ENCODE data around the gene CDK14.

Gene CDK14

DNA sequence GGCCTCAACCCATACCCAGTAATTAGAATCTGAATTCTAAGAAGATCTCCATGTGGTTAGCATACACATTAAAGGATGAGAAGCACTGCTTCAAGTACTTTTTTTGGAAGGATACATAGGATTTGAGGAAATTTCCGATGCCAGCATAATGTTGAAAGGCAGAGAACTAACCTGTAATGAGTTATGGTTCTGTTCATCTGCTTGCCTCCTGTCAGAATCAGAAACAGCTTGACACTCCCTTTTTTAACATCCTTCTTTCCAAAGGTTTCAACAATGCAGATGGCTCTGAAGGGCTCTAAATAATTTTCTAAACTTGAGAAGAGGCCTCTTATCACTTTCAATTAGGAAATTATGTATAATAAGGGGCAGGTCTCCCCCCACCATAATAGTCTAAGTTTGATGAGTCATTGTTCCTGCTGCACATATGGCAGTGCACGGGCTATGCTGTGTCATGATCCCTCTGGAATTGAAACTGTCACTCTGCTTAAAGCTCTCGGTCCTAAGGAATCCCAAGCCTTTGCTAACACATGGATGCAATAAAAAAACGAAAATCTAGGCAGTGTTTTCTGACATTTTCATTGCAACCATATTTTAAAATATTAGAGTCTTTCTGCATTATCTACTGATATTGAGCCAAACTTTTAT is 376.9 kb downstream of the CDK14 start:
- DNase-seq, result no peak

DNA sequence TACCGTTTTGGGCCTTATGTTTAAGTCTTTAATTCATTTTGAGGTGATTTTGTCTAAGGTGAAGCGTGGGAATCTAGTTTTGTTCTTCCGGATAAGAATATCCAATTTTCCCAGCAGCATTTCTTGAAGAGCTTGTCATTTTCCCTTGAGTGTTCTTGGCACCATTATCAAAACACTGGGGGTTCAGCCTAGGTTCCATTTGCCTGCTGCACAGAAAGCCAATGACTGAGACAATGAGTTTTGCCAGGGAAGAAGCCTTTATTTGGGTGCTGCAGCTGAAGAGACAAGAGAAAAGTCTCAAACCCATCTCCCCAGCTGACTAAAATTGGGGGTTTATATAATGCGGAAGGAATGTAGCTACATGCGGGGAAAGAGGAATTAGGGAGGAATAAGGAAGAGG is 380.9 kb downstream of the CDK14 start:
- no peak for DNase-seq

DNA sequence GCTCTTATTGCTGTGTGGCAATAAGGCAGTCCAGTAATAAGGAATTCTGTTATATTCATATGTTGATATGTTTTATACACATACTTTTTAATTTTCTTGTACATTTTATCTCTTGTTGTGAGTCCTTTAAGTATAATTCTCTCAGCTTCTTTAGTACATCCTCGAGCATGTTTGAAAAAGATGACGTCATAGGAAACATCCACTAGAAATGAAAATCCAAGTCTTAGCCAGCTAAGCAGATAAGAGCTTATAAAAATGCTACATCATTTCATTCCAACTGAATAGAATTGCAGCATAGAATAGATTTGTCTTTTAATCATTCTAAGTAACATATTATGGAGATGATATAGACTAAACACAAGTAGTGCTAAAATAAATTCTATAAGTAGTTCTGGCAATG is 384.4 kb downstream of the CDK14 start:
- no peak for DNase-seq

DNA sequence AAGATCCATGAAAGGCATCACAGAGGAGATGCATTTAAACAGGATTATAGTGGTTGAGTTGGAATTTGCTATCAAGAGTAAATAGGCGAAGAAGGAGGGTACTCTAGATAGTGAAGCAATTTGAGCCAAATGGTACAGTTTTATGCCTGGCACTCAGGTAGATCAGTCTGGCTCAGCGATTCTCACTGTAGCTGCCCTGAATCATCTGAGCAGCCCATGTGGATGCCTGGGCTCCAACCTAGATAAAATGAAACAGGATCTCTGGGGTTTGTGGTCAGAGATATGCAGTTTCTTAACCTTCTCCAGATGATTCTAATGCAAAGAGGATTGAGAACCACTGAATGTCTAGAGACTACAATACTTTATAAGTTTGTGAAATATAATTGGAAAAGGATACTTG is 386.1 kb downstream of the CDK14 start:
- DNase-seq, result no peak

DNA sequence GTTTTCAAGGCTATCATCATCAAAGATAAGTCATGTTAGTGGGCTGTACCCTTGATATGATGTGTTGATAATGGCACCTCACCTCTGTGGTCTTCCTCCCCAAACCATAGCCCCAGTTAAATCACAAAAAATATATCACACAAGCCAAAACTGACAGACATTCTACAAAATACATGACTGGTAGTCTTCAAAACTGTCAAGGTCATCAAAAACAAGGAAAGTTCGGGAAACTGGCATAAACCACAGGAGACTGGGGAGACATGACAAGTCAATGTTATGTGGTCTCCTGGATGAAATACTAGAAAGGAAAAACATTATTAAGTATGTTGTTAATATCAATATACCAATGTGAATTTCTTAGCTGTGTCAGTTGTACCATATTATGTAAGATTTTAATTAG is 388.6 kb downstream of the CDK14 start:
- DNase-seq, result no peak

DNA sequence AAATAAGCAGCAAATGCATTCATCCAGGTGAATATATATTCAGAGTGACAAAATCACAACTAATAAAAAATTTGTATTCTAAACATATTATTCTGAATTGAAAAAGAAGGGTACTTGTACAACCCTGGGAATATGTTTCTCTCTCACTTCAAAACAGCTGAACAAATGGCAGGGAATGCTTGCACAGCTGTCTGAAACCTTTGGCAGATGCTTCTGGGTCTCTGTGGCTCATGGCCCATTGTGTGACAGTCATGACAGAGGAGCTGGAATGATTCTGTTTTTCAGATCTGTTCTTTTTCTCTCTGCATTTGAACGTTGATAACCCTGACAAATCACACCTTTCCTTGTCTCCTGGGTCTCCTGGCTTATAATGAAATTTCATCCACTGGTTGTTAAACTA is 392.4 kb downstream of the CDK14 start:
- no peak for DNase-seq

DNA sequence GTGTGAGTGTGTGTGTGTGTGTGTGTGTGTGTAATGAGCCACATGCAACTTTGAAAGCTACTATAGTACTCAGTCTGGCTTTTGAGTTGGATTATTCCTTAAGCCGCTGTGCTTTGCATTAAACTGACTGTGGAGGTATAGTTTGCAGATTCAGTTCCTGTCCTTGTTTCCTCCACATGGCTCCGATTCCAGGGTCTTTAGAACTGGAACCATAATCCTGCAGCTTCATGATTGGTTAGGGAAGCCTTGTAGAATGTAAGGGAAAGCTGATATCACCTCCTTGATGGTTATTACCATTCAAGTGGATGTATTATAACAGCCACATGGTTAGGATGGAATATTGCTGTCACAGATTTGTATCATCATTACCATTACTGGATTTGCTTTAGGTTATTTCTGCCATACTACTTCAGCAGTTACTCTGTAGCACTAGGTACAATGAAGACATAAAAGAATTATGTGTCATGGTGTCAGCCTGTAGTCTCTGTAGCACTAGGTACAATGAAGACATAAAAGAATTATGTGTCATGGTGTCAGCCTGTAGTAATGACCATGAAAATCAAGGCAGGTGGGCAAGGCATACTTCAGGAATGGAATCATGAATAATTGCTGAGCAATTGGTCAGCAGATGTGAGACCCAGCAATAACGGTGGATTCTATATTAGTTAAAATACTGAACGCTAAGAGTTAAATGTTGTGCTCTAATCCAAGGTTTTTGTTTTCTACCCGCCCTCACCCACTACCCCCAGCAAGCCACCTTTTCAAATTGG is 393.1 kb downstream of the CDK14 start:
- no peak for DNase-seq

DNA sequence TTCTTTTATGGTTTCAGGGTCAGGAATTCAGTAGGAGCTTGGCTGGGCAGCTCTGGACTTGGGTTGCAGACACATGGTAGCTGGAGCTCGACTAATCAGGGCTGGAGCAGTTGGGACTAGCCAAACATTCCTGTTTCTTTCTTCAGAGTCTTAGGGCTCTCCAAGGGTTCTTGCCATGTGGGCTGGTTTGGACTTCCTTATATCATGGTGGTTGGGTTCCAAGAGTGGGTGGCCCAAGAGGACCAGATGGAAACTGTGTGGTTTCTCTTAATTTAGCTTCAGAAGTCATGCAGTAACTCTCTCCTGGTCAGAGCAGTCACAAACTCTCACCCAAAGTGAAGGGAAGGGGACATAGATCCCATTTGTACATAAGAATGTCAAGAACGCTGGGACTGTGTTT is 398.0 kb downstream of the CDK14 start:
- DNase-seq, result no peak

DNA sequence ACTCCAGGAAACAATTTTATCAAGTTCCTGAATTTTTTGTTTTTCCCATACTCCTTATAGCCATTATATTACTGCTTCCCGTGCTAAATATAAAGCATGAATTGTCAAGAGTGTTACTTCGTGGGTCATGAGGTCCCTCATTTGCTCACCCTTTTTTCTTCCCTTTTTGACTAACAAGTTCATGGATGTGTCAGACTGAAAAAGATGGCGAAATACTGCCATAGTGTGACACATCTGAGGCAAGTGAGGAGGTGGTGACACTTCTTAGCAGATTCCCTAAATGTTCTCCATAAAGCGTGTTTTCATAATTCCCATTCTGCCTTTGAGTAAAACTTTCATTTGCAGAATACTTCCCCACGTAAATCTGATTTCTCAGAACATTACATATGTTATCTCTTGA is 398.5 kb downstream of the CDK14 start:
- no peak for DNase-seq

DNA sequence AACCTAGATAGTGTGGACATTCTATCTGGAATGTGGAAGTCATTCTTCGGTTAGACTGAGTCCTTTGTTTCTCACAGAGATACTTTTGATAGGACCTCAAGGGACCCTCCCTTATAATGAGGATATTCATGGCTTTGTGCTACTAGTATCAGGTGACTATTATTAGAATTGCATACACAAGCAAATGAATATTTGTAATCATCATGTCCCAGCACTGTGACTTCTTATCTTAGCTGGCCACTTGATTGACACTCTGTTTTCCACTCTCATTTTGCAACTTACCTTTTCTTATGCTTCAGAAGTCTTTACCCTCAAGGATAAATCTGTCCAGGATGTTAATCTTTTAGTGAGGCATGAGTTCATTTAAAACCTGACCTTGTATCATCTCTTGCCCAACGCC is 399.9 kb downstream of the CDK14 start:
- DNase-seq, result no peak

DNA sequence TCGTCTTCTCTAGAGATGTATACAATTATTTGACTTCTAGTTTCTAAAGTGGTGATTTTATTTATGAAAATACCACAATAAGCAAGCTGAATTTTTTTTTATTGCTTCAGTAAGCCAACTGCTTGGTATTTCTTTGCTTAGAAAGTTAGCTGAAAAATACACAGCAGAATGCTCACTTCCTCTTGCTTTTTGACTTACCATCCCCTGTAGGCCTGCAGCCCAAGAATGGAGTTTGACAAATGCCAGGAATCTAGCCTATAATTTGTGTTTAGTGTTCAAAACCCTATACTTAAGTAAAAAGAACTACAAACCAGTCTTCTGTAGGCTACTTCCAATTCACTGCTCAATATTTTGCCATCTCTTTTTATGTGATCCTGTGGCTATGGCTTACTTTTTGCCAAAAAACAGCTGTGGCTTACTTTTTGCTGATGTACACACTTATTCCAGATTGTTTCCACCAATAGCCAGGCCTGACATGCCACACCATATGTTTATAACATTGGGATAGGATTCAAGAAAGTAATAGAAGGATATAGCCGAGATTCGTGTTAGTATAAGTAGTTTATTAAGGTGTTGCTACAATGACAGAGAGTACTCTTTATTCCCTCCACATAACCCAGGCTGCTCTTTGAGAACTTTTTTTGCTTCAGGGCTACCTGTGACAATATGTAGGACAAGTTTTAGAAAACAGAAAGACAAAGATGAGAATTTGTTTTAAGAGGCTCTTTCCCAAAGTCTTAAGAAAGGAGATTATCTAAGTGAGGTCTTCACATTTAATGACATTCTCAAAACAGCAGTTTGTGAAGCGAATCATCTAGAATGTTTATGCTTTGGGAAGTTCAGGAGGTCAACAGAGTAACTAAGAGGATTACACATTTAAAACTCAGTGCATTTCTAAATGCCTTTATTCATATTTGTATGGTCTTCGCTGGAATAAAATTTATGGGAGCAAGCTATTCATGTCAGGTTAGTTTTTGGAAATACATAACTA is 404.2 kb downstream of the CDK14 start:
- no peak for DNase-seq

DNA sequence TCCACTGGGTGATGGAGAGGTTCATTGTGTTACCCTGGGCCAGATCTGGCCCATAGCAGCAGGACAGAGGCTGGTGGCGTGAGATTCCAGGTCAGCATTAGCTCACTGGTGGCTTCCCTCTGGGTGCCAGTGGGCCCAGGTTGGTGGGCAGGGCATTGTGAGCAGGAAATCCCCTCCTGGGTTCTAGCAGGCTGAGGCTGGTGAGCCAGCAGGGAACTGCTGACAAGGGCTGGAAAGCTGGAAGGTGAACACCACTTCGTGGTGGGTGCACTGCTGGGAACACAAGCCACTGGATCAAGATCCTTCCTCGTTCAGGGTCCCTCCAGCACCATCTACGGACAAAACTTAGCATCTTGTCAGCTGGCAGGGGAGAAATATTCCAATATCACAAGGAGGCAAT is 408.9 kb downstream of the CDK14 start:
- DNase-seq, result no peak

DNA sequence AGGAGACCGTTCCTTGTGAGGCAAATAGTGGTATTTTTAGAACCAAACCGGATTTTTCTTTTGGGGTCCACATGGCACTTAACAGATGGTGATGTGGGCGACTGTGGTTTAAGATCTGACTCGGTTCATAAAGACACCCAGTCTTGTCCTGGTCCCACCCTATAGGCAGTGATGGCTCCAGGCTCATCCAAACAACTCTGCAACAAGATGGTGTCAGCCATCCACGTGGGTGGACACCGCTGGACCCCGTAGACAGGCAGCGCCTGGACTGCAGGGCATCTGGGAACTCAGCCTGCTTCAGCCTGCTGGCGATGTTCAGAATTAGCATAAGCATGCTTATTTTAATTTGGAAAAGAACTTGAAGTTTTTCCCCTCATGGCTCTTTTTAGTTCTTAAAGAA is 409.7 kb downstream of the CDK14 start:
- DNase-seq, result no peak

DNA sequence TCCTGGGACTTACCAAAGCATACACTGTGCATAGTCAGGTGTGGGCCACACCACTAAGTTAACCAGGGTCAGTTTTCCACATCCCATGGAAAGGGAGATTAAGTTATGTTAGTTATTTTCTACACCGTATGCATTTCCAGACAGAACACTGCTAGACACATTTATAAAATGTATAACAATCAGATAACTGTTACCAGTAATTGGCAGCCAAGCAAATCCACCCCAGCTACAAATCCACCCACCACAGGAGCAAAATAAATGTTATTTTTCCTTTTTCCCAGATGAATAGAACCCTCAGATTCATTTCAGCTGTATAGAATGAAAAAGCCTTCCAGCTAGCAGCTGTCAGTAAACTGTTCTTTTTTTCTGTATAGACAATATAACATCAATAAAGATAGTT is 411.2 kb downstream of the CDK14 start:
- no peak for DNase-seq

DNA sequence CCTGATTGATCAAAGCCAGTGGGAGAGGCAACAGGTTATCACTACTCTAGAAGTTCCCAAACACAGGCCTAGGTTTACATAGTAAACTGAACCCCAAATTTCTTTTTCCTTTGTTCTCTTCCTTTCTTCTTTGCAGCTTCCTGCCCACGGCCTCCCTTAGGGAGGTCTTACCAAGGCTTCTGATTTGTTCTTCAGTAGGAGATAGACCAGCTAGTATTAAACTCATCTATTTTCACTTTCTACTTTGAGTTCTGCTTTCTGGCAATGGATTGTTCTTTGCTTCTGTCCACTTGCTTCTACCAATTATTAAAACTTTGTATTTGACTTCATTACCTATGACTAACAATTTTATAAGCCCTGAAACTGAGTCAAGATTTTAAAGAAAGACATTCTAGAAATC is 417.0 kb downstream of the CDK14 start:
- no peak for DNase-seq

DNA sequence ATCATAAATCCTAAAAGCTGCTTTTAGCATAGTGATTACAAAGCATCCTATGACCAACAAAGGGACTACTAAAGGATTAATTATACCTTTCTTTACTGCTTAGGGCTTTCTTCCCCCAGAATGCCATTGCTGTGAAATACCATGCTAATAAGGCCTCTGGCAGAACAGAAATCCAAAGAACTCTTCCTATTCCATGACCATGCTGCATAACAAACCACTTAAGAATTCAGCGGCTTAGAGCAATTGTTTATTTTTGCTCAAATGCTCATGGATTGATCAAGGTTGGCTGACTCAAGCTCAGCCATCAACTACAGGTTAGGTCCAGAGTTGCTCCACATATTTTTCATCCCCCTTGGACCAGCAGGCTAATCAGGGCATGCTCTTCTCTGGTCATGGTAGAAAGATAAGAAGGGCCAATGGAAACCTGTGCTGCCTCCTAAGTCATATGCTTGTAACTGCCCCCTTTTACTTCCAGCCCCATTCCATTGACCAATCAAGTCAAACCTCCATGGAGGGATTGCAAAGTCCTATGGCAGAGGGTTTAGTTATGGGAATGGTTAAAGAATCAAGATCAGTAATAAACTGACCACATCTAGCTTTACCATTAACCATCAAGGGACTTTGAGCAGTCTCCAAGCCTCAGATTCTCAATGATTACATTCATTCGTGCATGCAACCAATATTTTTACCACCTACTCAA is 423.7 kb downstream of the CDK14 start:
- DNase-seq, result no peak

DNA sequence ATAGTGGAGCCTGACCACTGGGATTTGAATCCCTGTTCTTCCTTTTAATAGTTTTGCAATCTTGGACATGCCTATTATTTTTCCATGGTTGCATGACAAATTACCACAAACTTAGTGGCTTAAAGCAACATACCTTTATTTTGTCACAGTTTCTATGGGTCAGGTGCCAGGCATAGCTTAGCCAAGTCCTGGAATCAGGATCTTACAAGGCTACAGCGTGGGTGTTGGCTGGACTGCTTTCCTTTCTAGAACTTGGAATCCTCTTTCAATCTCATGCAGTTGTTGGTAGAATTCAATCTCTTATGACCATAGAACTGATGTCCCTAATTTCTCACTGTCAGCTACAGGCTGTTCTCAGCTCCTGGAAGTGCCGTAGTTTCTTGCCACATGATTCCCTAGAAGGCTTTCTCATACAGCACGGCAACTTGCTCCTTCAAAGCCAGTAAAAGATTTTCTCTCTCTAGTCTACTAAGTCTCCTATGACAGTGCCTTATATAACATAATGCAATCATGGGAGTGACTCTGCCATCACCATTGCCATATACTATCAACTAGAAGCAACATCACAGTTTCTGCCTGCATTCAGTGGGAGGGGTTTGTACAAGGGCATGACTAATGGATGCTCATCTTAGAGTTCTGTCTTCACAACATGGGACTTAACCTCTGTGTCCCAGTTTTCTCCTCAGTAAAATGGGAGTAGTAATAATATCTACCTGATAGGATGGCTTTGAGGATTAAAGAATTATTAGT is 424.7 kb downstream of the CDK14 start:
- DNase-seq, result no peak

DNA sequence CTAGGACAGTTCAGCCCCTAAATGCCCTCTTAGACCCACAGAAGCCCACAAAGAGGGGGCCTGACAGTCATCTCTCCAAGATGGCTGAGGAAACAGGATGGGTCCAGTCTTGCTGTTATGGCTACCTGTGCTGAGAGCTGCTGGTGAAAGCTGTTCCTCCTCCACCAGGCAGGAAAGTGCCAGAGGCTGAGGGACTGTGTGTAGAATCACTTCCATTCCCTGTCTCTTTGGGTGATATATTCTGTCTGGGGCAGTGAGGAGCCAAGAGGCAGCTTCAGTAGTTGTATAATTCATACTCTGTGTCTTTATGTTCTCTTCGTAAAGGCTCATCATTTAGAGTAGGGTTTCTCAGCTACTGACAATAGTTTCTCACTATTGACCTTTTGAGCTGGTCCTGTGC is 425.8 kb downstream of the CDK14 start:
- DNase-seq, result no peak

DNA sequence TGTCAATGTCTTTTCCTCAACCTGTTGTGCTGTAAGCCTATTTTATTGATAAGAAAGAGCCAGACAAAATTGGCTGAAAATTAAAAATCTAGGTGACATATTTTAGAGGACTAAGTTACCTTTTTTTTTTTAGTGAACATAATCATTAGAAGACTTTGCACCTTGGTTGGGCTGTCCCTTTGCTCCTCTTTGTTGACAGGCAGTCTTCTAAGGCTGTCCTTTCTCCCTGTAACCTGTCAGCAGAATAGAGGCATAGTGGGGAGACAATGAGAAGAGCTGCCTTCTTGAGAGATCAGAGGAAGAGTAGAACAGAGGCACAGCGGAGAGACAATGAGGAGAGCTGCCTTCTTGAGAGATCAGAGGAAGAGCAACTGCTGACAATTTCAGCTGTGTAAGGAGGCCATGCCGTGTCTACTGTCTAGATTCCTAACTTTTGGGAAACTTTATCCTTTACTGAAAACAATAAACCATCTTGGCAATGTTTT is 429.8 kb downstream of the CDK14 start:
- no peak for DNase-seq

DNA sequence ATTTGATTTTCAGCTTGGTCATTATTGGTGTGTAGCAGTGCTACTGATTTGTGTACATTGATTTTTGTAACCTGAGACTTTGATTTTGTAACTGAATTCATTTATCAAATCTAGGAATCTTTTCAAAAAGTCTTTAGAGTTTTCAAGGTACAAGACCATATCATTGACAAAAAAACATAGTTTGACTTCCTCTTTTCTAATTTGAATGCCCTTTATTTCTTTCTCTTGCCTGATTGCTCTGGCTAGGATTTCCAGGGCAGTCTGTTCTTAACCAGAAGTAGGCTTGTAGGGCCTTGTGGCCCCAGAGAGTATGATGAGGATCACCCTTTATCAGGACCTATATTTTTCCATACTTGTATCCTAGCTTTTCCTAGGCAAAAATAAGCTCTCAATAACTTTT is 433.6 kb downstream of the CDK14 start:
- DNase-seq, result no peak

DNA sequence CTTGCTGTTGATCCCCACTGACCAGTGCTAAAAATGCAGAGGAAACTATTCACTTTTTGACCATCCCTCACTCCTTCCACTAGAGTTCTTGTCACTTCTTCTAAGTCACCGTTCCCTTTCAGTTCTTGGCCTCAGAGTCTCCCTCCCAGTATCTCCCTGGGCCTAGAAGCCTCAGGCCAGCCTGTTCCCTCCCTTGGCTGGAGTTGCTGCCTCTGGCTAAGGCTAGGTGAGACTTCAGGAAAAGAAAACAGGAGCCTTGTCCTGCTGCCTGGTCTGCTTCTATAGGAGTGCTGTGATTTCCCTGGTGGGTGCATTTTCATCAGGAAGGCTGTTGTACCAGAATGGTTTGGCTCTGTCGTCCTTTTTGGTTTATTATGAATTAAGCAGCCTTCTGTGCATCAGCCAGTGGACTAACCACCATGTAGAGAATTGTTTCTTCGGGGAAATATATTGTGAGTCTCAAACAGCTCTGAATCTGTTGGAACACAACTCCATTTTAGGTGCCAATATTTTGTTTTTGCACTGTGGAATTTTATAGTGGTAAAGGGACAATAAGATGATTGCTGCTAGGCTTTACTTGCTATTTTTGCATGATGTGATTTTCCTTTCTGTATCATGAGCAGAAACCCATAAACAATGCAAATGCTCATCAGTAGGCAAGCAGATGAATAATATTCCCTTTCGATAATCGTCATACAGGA is 434.7 kb downstream of the CDK14 start:
- DNase-seq, result no peak

DNA sequence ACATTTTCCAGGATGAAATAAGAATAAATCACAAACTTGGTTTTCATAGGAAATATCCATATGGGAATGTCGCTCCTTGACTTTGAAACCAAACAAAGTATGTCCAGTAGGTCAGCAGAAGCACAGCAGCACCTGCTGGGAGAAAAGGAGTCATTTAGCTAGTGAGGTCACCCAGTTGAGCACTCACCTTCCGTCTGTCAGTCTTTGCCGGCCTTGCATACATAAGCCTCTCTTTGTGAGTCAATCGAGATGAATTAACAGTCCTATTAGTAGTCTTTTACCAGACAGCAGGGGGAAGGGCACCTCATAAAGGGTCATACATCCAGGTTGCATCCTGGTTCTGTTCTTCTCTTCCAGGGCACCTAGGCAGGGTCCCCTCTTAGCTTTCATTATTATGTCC is 435.6 kb downstream of the CDK14 start:
- DNase-seq, result no peak
